Ovary (tissue), 9 donors: ENCODE results near the gene TCEANC2. TPM values are rescaled to one million over a fixed set of nuclear protein-coding genes. Genes with fewer than 3 reads are reported as not detected.
A peak's percentile ranks its signal among the peaks of the same experiment; 100 is the strongest.

Experiments used
- DNase-seq, 5 donors: peaks; one replicate each; pipeline ENCODE4 v3.0.0-alpha.2; 2019 to 2020
- H3K27ac ChIP-seq, 2 donors: fragments of 200-600 bp; one replicate each; pipeline versions ENCODE4 v1.5.1 to v1.8.0; 2019 to 2022
- H3K27me3 ChIP-seq: fragments of 200-600 bp; one replicate; pipeline ENCODE4 v1.8.0; 2022
- H3K36me3 ChIP-seq: fragments of 200-600 bp; sonication (generic); one replicate; pipeline ENCODE4 v1.5.1; 2019
- H3K4me1 ChIP-seq: one replicate; pipeline ENCODE4 v1.8.1; 2013; ENCODE audit warnings: mild to moderate bottlenecking, moderate library complexity; ENCODE audit not compliant: insufficient read depth
- H3K4me3 ChIP-seq: fragments of 200-600 bp; sonication (generic); one replicate; pipeline ENCODE4 v1.5.1; 2017
- H3K9me3 ChIP-seq, 2 donors: fragments of 200-600 bp in 1 of 2; sonication (generic) in 1 of 2; one replicate each; pipeline versions ENCODE4 v1.5.1 to v1.8.1; 2013 to 2019; ENCODE audit warnings: mild to moderate bottlenecking in 1 of 2, moderate library complexity in 1 of 2
- CTCF ChIP-seq, 3 donors: fragments of 450-650 bp in 2 of 3; fragments of 200-600 bp in 1 of 3; IDR thresholded peaks; one replicate each; pipeline versions ENCODE4 v1.5.1 to v1.8.0; 2016 to 2022; ENCODE audit warnings: antibody characterized with exemption in 3 of 3, mild to moderate bottlenecking in 1 of 3
- EP300 ChIP-seq: sonication (generic); formaldehyde crosslinking; IDR thresholded peaks from one replicate; pipeline ENCODE4 v1.6.1; 2017; ENCODE audit warnings: antibody characterized with exemption
- POLR2A ChIP-seq: fragments of 450-650 bp; IDR thresholded peaks from one replicate; pipeline ENCODE4 v1.6.1; 2017; ENCODE audit warnings: antibody characterized with exemption, mild to moderate bottlenecking, moderate library complexity
- WGBS, 3 donors: extraction: QIAGEN DNeasy Blood & Tissue Kit in 1 of 3; methylation state at CpG; one replicate each; pipeline versions ENCODE4 v1.1.5 to v1.1.7; 2013 to 2017; 5-methylcytosine and 5-hydroxymethylcytosine counted together
- intact Hi-C, 4 donors: fragments of 100-400 bp; cut with DNase I; formaldehyde crosslinking; loops; one replicate each; pipeline versions ENCODE4 v1.11.0 to v1.15.1; 2022 to 2023
- microRNA-seq, 3 donors: library from miRNA; unstranded; fragments of <30 nt; microRNA quantifications; one replicate each; pipeline versions ENCODE4 to v1.2.0, GENCODE V29; 2019 to 2020
- polyA plus RNA-seq, 2 donors: library from polyadenylated mRNA; stranded (reverse); fragments of 200-250 nt in 1 of 2; fragments of 350-450 nt in 1 of 2; fragmentation: Illumina TruSeq in 1 of 2; extraction: RNeasy Lipid Tissue Mini Kit (QIAGEN cat#74804) in 1 of 2; gene quantifications; one replicate each; pipeline ENCODE4 v1.2.3, GENCODE V29; 2013 to 2014
- small RNA-seq: library from RNA; depleted of rRNA; stranded (forward); fragments of <200 nt; gene quantifications from one replicate; pipeline ENCODE3, GENCODE V24; 2016
- total RNA-seq, 7 donors: library from RNA; depleted of rRNA in 2 of 7; stranded (reverse); fragments of >200 nt in 2 of 7; fragmentation: NEBNext Ultra II Directional in 3 of 7; extraction: Animal tissue kit (Norgen Biotek cat#: 25700) in 3 of 7; gene quantifications; one replicate each; pipeline versions ENCODE4 v1.1.0 to v1.2.4, GENCODE V29; 2016 to 2023
- donor health status: DM: no; HTN: no; CAD: no; lungs with moderate emphysema.
- donor health status: DM: no; HTN: no; CAD: no.
- donor health status: Bipolar disorder and iron deficiency.
- donor health status: DM: yes; HTN: yes; CAD: no.
- donor health status: DM: no; HTN: no; CAD: no.
- donor health status: DM: yes; HTN: yes; CAD: no.

The TCEANC2 gene
- total and polyA plus RNA-seq, 9 donors = 1.8 to 5.2 (median 3.0) TPM

GRCh38 chr1:54153535-54154439, 100.4 kb downstream of the TCEANC2 start:
- H3K4me1 ChIP-seq = no peaks in the 10 kb centered on the region
- no peak overlapping the region for H3K27ac ChIP-seq
- no peak for TF ChIP-seq EP300
- no peak for TF ChIP-seq POLR2A
- no peak for TF ChIP-seq CTCF (IDR thresholded peaks at IDR 0.05)
- no peaks in the 10 kb centered on the region for H3K36me3 ChIP-seq
- H3K9me3 ChIP-seq = no peaks in the 10 kb centered on the region
- H3K27me3 ChIP-seq = no peaks in the 10 kb centered on the region
- no peak overlapping the region for H3K4me3 ChIP-seq
- intact Hi-C loops = no loop called here
- peak in 4 of 5 donors; percentile 33 to 74 (median 53) for DNase-seq
- 54 to 60% (median 57%) methylated on average over 19 of the region's 19 CpGs for WGBS, 3 donors

Small RNA genes within 50 kb of the gene (microRNA-seq; reads per million reads assigned to microRNA genes)
- gene MIR4781 = 0 to 2.4 (median 0.71) reads per million in 3 donors

Small RNA genes within 50 kb of the gene (small RNA-seq; reads per million reads assigned to genes)
- gene AL353898.1 (not detected), gene AL353898.2 (not detected)

Other genes with a start within 250 kb of the TCEANC2 start
- gene NDC1, start 215.3 kb upstream of the TCEANC2 start, total RNA-seq = 10 to 100 TPM in 2 of 7 donors, 1 to 10 TPM in 5; 6.2 to 11.9 (median 8.6) TPM
- 1 to 10 TPM; 4.3 to 9.5 TPM for gene NDC1, start 215.3 kb upstream of the TCEANC2 start, polyA plus RNA-seq
- 10 to 100 TPM; 11.5 to 20.9 (median 18.3) TPM for gene YIPF1, start 163.8 kb upstream of the TCEANC2 start, total RNA-seq
- 10 to 100 TPM; 14.6 to 47.8 TPM for gene YIPF1, start 163.8 kb upstream of the TCEANC2 start, polyA plus RNA-seq
- under 1 TPM in 1 of 7 donors, not detected in 6; 0.46 TPM for gene DIO1, start 159.4 kb upstream of the TCEANC2 start, total RNA-seq
- gene DIO1, start 159.4 kb upstream of the TCEANC2 start, polyA plus RNA-seq = not detected
- 10 to 100 TPM; 24.2 to 39.3 (median 28.5) TPM for gene IFT25, start 107.9 kb upstream of the TCEANC2 start, total RNA-seq
- gene IFT25, start 107.9 kb upstream of the TCEANC2 start, polyA plus RNA-seq = 10 to 100 TPM; 27.6 to 39.4 TPM
- gene LRRC42, start 107.3 kb upstream of the TCEANC2 start, total RNA-seq = 10 to 100 TPM; 14.5 to 29.1 (median 20.8) TPM
- gene LRRC42, start 107.3 kb upstream of the TCEANC2 start, polyA plus RNA-seq = 10 to 100 TPM; 17.1 to 22.3 TPM
- 10 to 100 TPM in 1 of 7 donors, 1 to 10 TPM in 2, under 1 TPM in 2, not detected in 2; 0.37 to 49.6 (median 1.2) TPM for gene LDLRAD1, start 35.4 kb upstream of the TCEANC2 start, total RNA-seq
- under 1 TPM; 0.05 to 0.22 TPM for gene LDLRAD1, start 35.4 kb upstream of the TCEANC2 start, polyA plus RNA-seq
- 100 to 1,000 TPM; 165 to 337 (median 268) TPM for gene TMEM59, start 404 bp upstream of the TCEANC2 start, total RNA-seq
- 100 to 1,000 TPM; 267 to 406 TPM for gene TMEM59, start 404 bp upstream of the TCEANC2 start, polyA plus RNA-seq
- gene CDCP2, start 99.4 kb downstream of the TCEANC2 start, total RNA-seq = under 1 TPM in 2 of 7 donors, not detected in 5; 0.15 to 0.34 TPM
- gene CDCP2, start 99.4 kb downstream of the TCEANC2 start, polyA plus RNA-seq = under 1 TPM in 1 of 2 donors, not detected in 1; 0.04 TPM
- 1 to 10 TPM; 2.3 to 9.6 (median 7.4) TPM for gene CYB5RL, start 146.4 kb downstream of the TCEANC2 start, total RNA-seq
- 1 to 10 TPM; 3.2 to 7.5 TPM for gene CYB5RL, start 146.4 kb downstream of the TCEANC2 start, polyA plus RNA-seq
- gene MRPL37, start 146.6 kb downstream of the TCEANC2 start, total RNA-seq = 10 to 100 TPM; 36.2 to 60.1 (median 47.9) TPM
- gene MRPL37, start 146.6 kb downstream of the TCEANC2 start, polyA plus RNA-seq = 10 to 100 TPM; 43.3 to 86.6 TPM